ENCODE results near the gene IGSF6. TPM values are rescaled to one million over a fixed set of nuclear protein-coding genes. Genes with fewer than 3 reads are reported as not detected.
"Not testable (repeated sequence)": the region's sequence is repeated elsewhere in the genome, so short reads cannot be mapped to it uniquely, and the experiment has no call there.

The IGSF6 gene
- total RNA-seq, 4 donors from 2014 or later: 1.0 to 4.3 (median 1.3) TPM

DNA sequence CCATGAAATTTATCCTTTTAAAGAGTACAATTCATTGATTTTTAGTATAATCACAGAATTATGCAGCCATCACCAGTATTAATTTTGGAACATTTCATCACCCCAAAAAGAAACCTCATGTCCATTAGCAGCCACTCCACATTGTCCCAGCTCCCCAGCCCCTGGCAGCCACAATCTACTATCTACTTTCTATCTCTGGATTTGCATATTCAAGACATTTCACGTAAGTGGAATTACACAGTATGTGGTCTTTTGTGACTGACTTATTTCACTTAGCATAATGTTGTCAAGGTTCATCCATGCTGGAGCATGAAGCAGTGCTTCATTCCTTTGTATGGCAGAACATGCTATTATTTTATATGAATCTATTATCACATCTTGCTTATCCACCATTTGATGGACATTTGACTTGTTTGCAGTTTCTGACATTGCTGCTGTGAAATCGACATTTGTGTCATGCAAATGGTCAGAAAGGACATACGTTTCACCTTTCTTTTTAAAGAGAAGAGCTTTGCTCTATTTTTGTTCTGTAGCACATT, 42.3 kb downstream of the IGSF6 start:
- Histone ChIP-seq H3K27me3 (no peaks in the 10 kb centered on the region), H3K27ac (no peak overlapping the region), H3K9me3 (no peaks in the 10 kb centered on the region), H3K36me3 (no peaks in the 10 kb centered on the region), H3K4me3 (no peak overlapping the region), H3K4me1 (peaks cover 69% of the 10 kb centered on the region)
- 83% methylated on average over 3 of the region's 3 CpGs for WGBS
- TF ChIP-seq POLR2A (IDR thresholded peaks at IDR 0.05): no peak
- TF ChIP-seq EP300 (IDR thresholded peaks at IDR 0.05): no peak
- TF ChIP-seq, protein P1, sequence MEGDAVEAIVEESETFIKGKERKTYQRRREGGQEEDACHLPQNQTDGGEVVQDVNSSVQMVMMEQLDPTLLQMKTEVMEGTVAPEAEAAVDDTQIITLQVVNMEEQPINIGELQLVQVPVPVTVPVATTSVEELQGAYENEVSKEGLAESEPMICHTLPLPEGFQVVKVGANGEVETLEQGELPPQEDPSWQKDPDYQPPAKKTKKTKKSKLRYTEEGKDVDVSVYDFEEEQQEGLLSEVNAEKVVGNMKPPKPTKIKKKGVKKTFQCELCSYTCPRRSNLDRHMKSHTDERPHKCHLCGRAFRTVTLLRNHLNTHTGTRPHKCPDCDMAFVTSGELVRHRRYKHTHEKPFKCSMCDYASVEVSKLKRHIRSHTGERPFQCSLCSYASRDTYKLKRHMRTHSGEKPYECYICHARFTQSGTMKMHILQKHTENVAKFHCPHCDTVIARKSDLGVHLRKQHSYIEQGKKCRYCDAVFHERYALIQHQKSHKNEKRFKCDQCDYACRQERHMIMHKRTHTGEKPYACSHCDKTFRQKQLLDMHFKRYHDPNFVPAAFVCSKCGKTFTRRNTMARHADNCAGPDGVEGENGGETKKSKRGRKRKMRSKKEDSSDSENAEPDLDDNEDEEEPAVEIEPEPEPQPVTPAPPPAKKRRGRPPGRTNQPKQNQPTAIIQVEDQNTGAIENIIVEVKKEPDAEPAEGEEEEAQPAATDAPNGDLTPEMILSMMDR (IDR thresholded peaks at IDR 0.05): no peak
- TF ChIP-seq POLR2AphosphoS5 (IDR thresholded peaks at IDR 0.05): no peak
- DNase-seq (ENCODE audit: low spot score in 2 of 2): no peak

DNA sequence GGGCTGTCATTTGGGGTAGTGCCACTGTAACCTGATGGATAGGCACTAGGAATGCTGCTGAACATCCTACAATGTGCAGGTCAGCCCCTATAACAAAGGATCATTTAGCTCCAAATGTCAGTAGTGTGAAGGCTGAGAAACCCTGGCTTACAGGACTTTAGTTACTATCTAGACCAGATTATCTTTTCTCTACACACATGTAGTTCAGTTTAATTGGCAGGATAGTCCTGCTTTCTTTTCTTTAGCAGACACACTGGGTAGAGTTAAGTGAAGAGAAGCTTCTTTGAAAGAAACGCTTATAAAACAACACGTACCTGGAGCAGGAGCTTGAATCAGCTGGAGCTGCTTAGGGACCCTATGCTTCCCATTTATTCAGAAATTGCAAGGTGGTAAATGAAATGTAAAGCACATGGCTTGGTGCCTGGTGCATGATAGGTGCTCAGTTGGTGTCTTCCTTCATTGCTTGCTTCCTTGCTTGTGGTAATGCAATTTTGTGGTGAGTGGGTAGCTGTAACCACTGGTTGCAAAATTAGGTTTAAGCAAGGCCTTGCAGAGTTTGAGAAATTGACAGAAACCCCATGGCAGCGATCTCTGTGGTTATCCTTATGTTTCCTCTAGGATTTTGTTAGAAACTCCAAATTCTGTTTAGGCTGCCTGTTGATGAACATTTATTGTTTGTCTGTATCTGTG, 43.6 kb downstream of the IGSF6 start:
- H3K4me3 ChIP-seq: no peak overlapping the region
- 81% methylated on average over 3 of the region's 3 CpGs for WGBS
- no peaks in the 10 kb centered on the region for H3K9me3 ChIP-seq
- no peaks in the 10 kb centered on the region for H3K36me3 ChIP-seq
- no peak overlapping the region for H3K27ac ChIP-seq
- TF ChIP-seq, protein P1 (IDR thresholded peaks at IDR 0.05): no peak
- TF ChIP-seq POLR2AphosphoS5 (IDR thresholded peaks at IDR 0.05) (no peak), POLR2A (IDR thresholded peaks at IDR 0.05) (no peak), EP300 (IDR thresholded peaks at IDR 0.05) (no peak)
- no peaks in the 10 kb centered on the region for H3K27me3 ChIP-seq
- peaks cover 81% of the 10 kb centered on the region for H3K4me1 ChIP-seq
- DNase-seq (ENCODE audit: low spot score in 2 of 2): no peak

DNA sequence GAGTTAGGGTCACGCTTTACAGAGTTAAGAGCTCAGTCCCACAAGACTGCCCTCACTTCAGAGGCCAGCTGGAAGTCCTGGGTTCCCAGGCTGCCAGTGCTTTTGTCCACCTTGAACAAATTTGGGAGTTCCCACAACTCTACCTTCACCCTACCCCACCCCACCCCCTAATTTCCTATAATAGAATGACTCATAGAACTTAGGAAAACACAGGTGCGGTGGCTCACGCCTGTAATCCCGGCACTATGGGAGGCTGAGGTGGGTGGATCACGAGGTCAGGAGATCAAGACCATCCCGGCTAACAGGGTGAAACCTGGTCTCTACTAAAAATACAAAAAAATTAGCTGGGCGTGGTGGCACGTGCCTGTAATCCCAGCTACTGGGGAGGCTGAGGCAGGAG, 46.6 kb downstream of the IGSF6 start:
- not testable (repeated sequence) for H3K4me3 ChIP-seq; H3K27ac ChIP-seq; DNase-seq (ENCODE audit: low spot score in 2 of 2); H3K9me3 ChIP-seq; H3K27me3 ChIP-seq; H3K36me3 ChIP-seq
- peaks cover 85% of the 10 kb centered on the region for H3K4me1 ChIP-seq
- 82% methylated on average over 8 of the region's 8 CpGs for WGBS

DNA sequence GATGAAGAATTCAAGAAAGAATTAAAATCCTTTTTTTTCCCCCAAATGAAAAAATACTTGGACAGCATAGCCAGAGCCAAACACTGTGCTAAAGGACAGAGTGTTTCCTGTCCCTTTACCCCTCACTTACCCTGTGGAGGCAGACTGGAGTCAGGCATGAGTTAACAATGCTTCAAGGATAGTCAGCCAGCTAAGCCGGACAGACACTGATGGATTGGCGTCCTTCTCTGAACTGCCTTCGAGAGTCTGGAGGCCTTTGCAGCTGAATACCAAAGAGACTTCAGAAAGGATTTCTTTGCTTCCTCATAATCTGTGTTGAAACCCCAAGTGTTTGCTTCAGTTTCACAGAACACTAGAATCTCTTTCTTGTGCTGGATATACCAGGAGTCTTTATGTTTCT, 48.5 kb downstream of the IGSF6 start:
- Histone ChIP-seq H3K9me3 (no peaks in the 10 kb centered on the region), H3K27me3 (no peaks in the 10 kb centered on the region), H3K27ac (no peak overlapping the region), H3K4me1 (peaks cover 73% of the 10 kb centered on the region), H3K36me3 (no peaks in the 10 kb centered on the region), H3K4me3 (no peak overlapping the region)
- no peak for TF ChIP-seq POLR2A (IDR thresholded peaks at IDR 0.05)
- TF ChIP-seq POLR2AphosphoS5 (IDR thresholded peaks at IDR 0.05): no peak
- no peak for TF ChIP-seq EP300 (IDR thresholded peaks at IDR 0.05)
- TF ChIP-seq, protein P1 (IDR thresholded peaks at IDR 0.05): no peak
- DNase-seq (ENCODE audit: low spot score in 2 of 2): no peak
- 47% methylated on average over 3 of the region's 3 CpGs for WGBS

DNA sequence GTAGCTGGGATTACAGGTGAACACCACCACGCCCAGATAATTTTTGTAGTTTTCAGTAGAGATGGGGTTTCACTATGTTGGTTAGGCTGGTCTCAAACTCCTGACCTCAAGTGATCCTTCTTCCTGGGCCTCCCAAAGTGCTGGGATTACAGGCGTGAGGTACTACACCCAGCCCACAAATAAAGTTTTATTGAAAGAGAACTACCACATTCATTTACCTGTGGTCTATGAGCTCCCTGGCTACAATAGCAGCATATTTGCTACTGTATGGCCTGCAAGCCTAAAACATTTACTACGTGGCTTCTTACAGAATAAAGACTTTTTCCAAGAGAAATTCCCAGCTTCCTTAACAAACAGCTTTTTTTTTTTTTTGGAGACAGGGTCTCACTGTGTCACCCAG, 49.6 kb downstream of the IGSF6 start:
- Histone ChIP-seq H3K4me1 (peaks cover 74% of the 10 kb centered on the region), H3K9me3 (no peaks in the 10 kb centered on the region), H3K27me3 (no peaks in the 10 kb centered on the region), H3K27ac (no peak overlapping the region), H3K4me3 (no peak overlapping the region), H3K36me3 (no peaks in the 10 kb centered on the region)
- DNase-seq (ENCODE audit: low spot score in 2 of 2): no peak
- 95% methylated on average over 3 of the region's 3 CpGs for WGBS
- TF ChIP-seq, protein P1 (IDR thresholded peaks at IDR 0.05): no peak
- TF ChIP-seq POLR2AphosphoS5 (IDR thresholded peaks at IDR 0.05) (no peak), EP300 (IDR thresholded peaks at IDR 0.05) (no peak), POLR2A (IDR thresholded peaks at IDR 0.05) (no peak)

All from suprapubic skin (tissue), 4 donors.